Esophagus (tissue), 2 donors: ENCODE measurements around the gene MYO1G. TPM values are rescaled to one million over a fixed set of nuclear protein-coding genes. Genes with fewer than 3 reads are reported as not detected.
A peak's percentile ranks its signal among the peaks of the same experiment; 100 is the strongest.
"Not testable (repeated sequence)": the region's sequence is repeated elsewhere in the genome, so short reads cannot be mapped to it uniquely, and the experiment has no call there.

ENCODE experiments used
- H3K27ac ChIP-seq, 2 donors: one replicate each; pipeline ENCODE4 v1.5.1; 2013; ENCODE audit warnings: low read depth in 2 of 2, mild to moderate bottlenecking in 2 of 2, inconsistent platforms in 1 of 2, low read length in 1 of 2, moderate library complexity in 1 of 2
- H3K27me3 ChIP-seq, 2 donors: one replicate each; pipeline ENCODE4 v1.6.1; 2013; ENCODE audit warnings: low read length in 2 of 2, control low read depth in 1 of 2, mild to moderate bottlenecking in 1 of 2; ENCODE audit not compliant: insufficient read depth in 2 of 2, control insufficient read depth in 1 of 2
- H3K36me3 ChIP-seq, 2 donors: one replicate each; pipeline ENCODE4 v1.6.1; 2013; ENCODE audit warnings: low read length in 1 of 2; ENCODE audit not compliant: control insufficient read depth in 2 of 2, insufficient read depth in 2 of 2
- H3K4me1 ChIP-seq, 2 donors: one replicate each; pipeline ENCODE4 v1.6.1; 2013; ENCODE audit warnings: low read length in 1 of 2; ENCODE audit not compliant: control insufficient read depth in 2 of 2, insufficient read depth in 2 of 2
- H3K4me3 ChIP-seq, 2 donors: one replicate each; pipeline ENCODE4 v1.5.1; 2013; ENCODE audit warnings: low read length in 2 of 2, mild to moderate bottlenecking in 2 of 2, low read depth in 1 of 2, moderate library complexity in 1 of 2
- H3K9me3 ChIP-seq, 2 donors: one replicate each; pipeline ENCODE4 v1.6.1; 2013; ENCODE audit warnings: mild to moderate bottlenecking in 2 of 2, low read depth in 1 of 2, low read length in 1 of 2, moderate library complexity in 1 of 2; ENCODE audit not compliant: control insufficient read depth in 2 of 2, insufficient read depth in 1 of 2
- WGBS, 2 donors: extraction: QIAGEN DNeasy Blood & Tissue Kit; methylation state at CpG; one replicate each; pipeline ENCODE4 v1.1.7; 2013; 5-methylcytosine and 5-hydroxymethylcytosine counted together
- polyA plus RNA-seq, 2 donors: library from polyadenylated mRNA; stranded (reverse); fragments of 200-250 nt; gene quantifications; one replicate each; pipeline ENCODE4 v1.2.3, GENCODE V29; 2013
- donor health status: healthy with polysubstance abuse.
- donor health status: Bipolar disorder and iron deficiency.

MYO1G gene
- polyA plus RNA-seq, 2 donors = 2.2 to 2.3 TPM

GRCh38 chr7:45000093-45001032 is 21.5 kb upstream of the MYO1G start, which contains the start of gene CCM2:
TSS of gene CCM2 (plus strand) at chr7:45000201. CDS start at chr7:45000334, 133 bp downstream.
- Histone ChIP-seq H3K27me3 (no peaks in the 10 kb centered on the region), H3K27ac (peak within 1 kb of the TSS; percentile 94 to 96), H3K9me3 (no peaks in the 10 kb centered on the region), H3K36me3 (no peaks in the 10 kb centered on the region), H3K4me1 (peaks cover 0 to 7% of the 10 kb centered on the region in 2 donors), H3K4me3 (peak within 1 kb of the TSS; percentile 68 to 79)
- 0% methylated on average over 23 to 73 of the region's 77 CpGs for WGBS, 2 donors

- Histone ChIP-seq H3K27ac (peak overlapping the region; percentile 77 to 88), H3K9me3 (no peaks in the 10 kb centered on the region), H3K36me3 (no peaks in the 10 kb centered on the region), H3K4me3 (peak overlapping the region; percentile 53 to 68), H3K27me3 (no peaks in the 10 kb centered on the region), H3K4me1 (peaks cover 0 to 7% of the 10 kb centered on the region in 2 donors)
- WGBS, 2 donors = 1% methylated on average over 62 to 66 of the region's 66 CpGs
Measured at GRCh38 chr7:44999245-45000092, 20.7 kb upstream of the MYO1G start.

- H3K27ac ChIP-seq = no peak overlapping the region
- H3K27me3 ChIP-seq = no peaks in the 10 kb centered on the region
- H3K9me3 ChIP-seq = no peaks in the 10 kb centered on the region
- H3K36me3 ChIP-seq = no peaks in the 10 kb centered on the region
- 89 to 91% methylated on average over 4 of the region's 4 CpGs for WGBS, 2 donors
- H3K4me3 ChIP-seq = no peak overlapping the region
- H3K4me1 ChIP-seq = peaks cover 0 to 7% of the 10 kb centered on the region in 2 donors
Measured at GRCh38 chr7:44998153-44998871, 19.5 kb upstream of the MYO1G start.

GRCh38 chr7:44995555-44996493 is 17.0 kb upstream of the MYO1G start:
- Histone ChIP-seq H3K4me1 (no peaks in the 10 kb centered on the region), H3K9me3 (no peaks in the 10 kb centered on the region), H3K36me3 (no peaks in the 10 kb centered on the region), H3K27ac (no peak overlapping the region), H3K27me3 (no peaks in the 10 kb centered on the region), H3K4me3 (no peak overlapping the region)
- 83 to 93% methylated on average over 8 of the region's 8 CpGs for WGBS, 2 donors

- 80% methylated on average over 5 of the region's 5 CpGs for WGBS, 2 donors
- Histone ChIP-seq H3K4me3 (no peak overlapping the region), H3K36me3 (no peaks in the 10 kb centered on the region), H3K27ac (no peak overlapping the region), H3K9me3 (no peaks in the 10 kb centered on the region), H3K4me1 (no peaks in the 10 kb centered on the region), H3K27me3 (no peaks in the 10 kb centered on the region)
Measured at GRCh38 chr7:44994877-44995554, 16.2 kb upstream of the MYO1G start.

GRCh38 chr7:44992004-44992795 is 13.4 kb upstream of the MYO1G start:
- H3K36me3 ChIP-seq, H3K9me3 ChIP-seq, H3K27ac ChIP-seq, H3K4me1 ChIP-seq, H3K27me3 ChIP-seq, H3K4me3 ChIP-seq: not testable (repeated sequence)
- WGBS, 2 donors = 89 to 90% methylated on average over 17 to 20 of the region's 21 CpGs

GRCh38 chr7:44990109-44991023 is 11.6 kb upstream of the MYO1G start:
- 64 to 65% methylated on average over 9 of the region's 9 CpGs for WGBS, 2 donors
- H3K4me3 ChIP-seq = no peak overlapping the region
- no peaks in the 10 kb centered on the region for H3K27me3 ChIP-seq
- H3K36me3 ChIP-seq = no peaks in the 10 kb centered on the region
- H3K4me1 ChIP-seq = no peaks in the 10 kb centered on the region
- H3K9me3 ChIP-seq = no peaks in the 10 kb centered on the region
- no peak overlapping the region for H3K27ac ChIP-seq
